Endodermal cell (in vitro differentiated cells): ENCODE measurements around the gene THSD7A. TPM values are rescaled to one million over a fixed set of nuclear protein-coding genes. Genes with fewer than 3 reads are reported as not detected.

Experiments
- DNase-seq: peaks from one replicate; pipeline ENCODE4 v3.0.0-alpha.2; 2017
- H3K27ac ChIP-seq: 2 replicates; pipeline ENCODE4 v1.5.1; 2013; ENCODE audit warnings: mild to moderate bottlenecking, low read depth, low read length, moderate library complexity
- H3K27me3 ChIP-seq: 2 replicates; pipeline ENCODE4 v1.6.1; 2013; ENCODE audit warnings: mild to moderate bottlenecking, low read length, moderate library complexity; ENCODE audit not compliant: insufficient read depth, control insufficient read depth, poor library complexity, severe bottlenecking
- H3K36me3 ChIP-seq: 2 replicates; pipeline ENCODE4 v1.7.0; 2013; ENCODE audit warnings: mild to moderate bottlenecking, low read length, moderate library complexity; ENCODE audit not compliant: control insufficient read depth, insufficient read depth
- H3K4me1 ChIP-seq: one replicate; pipeline ENCODE4 v1.7.0; 2013; ENCODE audit warnings: low read length; ENCODE audit not compliant: control insufficient read depth, insufficient read depth
- H3K4me3 ChIP-seq: 2 replicates; pipeline ENCODE4 v1.5.1; 2013; ENCODE audit warnings: mild to moderate bottlenecking, low read length, moderate library complexity
- H3K9ac ChIP-seq: 2 replicates; pipeline ENCODE4 v1.6.1; 2013; ENCODE audit warnings: mild to moderate bottlenecking, low read length, moderate library complexity; ENCODE audit not compliant: poor library complexity, severe bottlenecking; ENCODE audit errors: extremely low read depth
- H3K9me3 ChIP-seq: 2 replicates; pipeline ENCODE4 v1.6.1; 2013; ENCODE audit warnings: mild to moderate bottlenecking, low read length, moderate library complexity; ENCODE audit not compliant: control insufficient read depth
- H3K27ac Mint-ChIP-seq: 2 replicates; pipeline ENCODE4 v1.8.0; 2020; ENCODE audit warnings: mixed read lengths
- H3K27me3 Mint-ChIP-seq: 2 replicates; pipeline ENCODE4 v1.8.0; 2021; ENCODE audit warnings: mild to moderate bottlenecking, mixed read lengths; ENCODE audit not compliant: insufficient read depth
- H3K36me3 Mint-ChIP-seq: 2 replicates; pipeline ENCODE4 v1.8.0; 2020; ENCODE audit warnings: low read depth, mixed read lengths
- H3K4me1 Mint-ChIP-seq: 2 replicates; pipeline ENCODE4 v1.8.0; 2020; ENCODE audit warnings: mixed read lengths
- H3K4me3 Mint-ChIP-seq: 2 replicates; pipeline ENCODE4 v1.8.0; 2020; ENCODE audit warnings: mild to moderate bottlenecking, moderate library complexity, mixed read lengths
- H3K9me3 Mint-ChIP-seq: 2 replicates; pipeline ENCODE4 v1.8.0; 2020; ENCODE audit warnings: mild to moderate bottlenecking, mixed read lengths
- CTCF ChIP-seq: fragments of 200-600 bp; sonication (generic); conservative IDR thresholded peaks from 2 replicates; pipeline ENCODE4 v1.5.0; 2021; ENCODE audit warnings: antibody characterized with exemption, mild to moderate bottlenecking
- WGBS, 2 experiments: methylation state at CpG; one replicate each; pipeline versions ENCODE4 v1.1.5 to v1.1.7; 2013; ENCODE audit warnings: missing lambda C conversion rate in 2 of 2, mixed read lengths in 1 of 2; ENCODE audit not compliant: insufficient coverage in 1 of 2, insufficient read length in 1 of 2; 5-methylcytosine and 5-hydroxymethylcytosine counted together
- total RNA-seq, 2 donors: library from RNA; stranded (reverse); fragmentation: NEBNext Ultra II Directional in 1 of 2; extraction: Animal tissue kit (Norgen Biotek cat#: 25700) in 1 of 2; gene quantifications; 2 replicates in 1 of 2; 3 replicates in 1 of 2; pipeline ENCODE4 v1.2.1, GENCODE V29; 2021

THSD7A gene
- total RNA-seq, 2 donors from 2014 or later: 0.73 to 1.3 TPM

DNA sequence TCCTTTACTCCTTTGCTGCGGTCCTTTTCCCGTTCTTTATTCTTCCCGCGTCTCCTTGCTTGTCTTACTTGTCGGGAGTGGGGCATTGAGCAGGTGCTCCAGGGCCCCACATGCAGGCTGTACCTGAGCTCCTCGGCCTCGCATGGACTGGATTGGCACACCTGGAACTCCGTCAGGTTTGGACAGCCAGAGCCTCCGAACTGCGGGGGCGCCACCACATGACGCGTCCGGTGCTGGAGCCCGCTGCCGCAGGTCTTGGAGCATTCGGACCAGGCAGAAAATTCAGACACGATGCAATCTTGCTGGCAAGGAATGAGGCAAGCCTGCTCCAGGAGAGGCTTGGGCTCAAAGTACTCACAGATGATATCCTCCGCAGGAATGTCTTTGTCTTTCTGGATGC, 195.7 kb downstream of the THSD7A start:
- no peaks in the 10 kb centered on the region for H3K36me3 Mint-ChIP-seq
- Histone ChIP-seq H3K4me3 (no peak overlapping the region), H3K4me1 (no peaks in the 10 kb centered on the region), H3K27ac (no peak overlapping the region), H3K9me3 (no peaks in the 10 kb centered on the region), H3K36me3 (no peaks in the 10 kb centered on the region), H3K9ac (no peak overlapping the region), H3K27me3 (no peaks in the 10 kb centered on the region)
- peaks cover 4% of the 10 kb centered on the region for H3K4me1 Mint-ChIP-seq
- DNase-seq: no peak
- H3K27ac Mint-ChIP-seq: peak overlapping the region; percentile 58
- H3K9me3 Mint-ChIP-seq: no peaks in the 10 kb centered on the region
- no peak overlapping the region for H3K4me3 Mint-ChIP-seq
- no peak for TF ChIP-seq CTCF
- WGBS, 2 experiments: 95 to 96% methylated on average over 14 to 19 of the region's 19 CpGs
- H3K27me3 Mint-ChIP-seq: no peaks in the 10 kb centered on the region

DNA sequence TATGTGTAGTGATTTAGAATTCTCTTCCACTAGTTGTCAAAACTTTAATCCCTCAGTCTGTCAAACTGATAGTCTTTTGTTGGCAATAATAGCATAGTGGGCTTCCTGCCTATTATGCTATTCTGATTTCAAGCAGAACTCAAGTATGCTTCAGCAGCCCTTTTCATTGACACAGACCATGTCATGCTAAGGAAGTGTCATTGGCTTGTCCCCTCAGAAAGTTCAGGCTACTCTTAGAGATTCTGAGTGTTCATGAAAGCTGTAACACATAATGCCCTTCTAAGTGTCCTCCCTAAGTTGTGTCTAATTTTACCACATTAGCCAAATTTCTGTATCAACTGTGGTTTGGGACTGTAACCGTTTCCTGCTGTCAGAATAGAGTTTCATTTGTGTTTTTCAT, 198.7 kb downstream of the THSD7A start:
- H3K27me3 ChIP-seq: no peaks in the 10 kb centered on the region
- Mint-ChIP-seq H3K36me3 (no peaks in the 10 kb centered on the region), H3K4me3 (no peak overlapping the region), H3K4me1 (peaks cover 5% of the 10 kb centered on the region), H3K27me3 (no peaks in the 10 kb centered on the region), H3K27ac (no peak overlapping the region), H3K9me3 (no peaks in the 10 kb centered on the region)
- no peak overlapping the region for H3K9ac ChIP-seq
- DNase-seq: no peak
- no peak for TF ChIP-seq CTCF
- no peak overlapping the region for H3K27ac ChIP-seq
- 89% methylated on average over 1 of the region's 1 CpG; no CpG with 5 or more reads in 1 of the 2 experiments for WGBS, 2 experiments
- H3K4me1 ChIP-seq: no peaks in the 10 kb centered on the region
- no peak overlapping the region for H3K4me3 ChIP-seq
- no peaks in the 10 kb centered on the region for H3K9me3 ChIP-seq
- no peaks in the 10 kb centered on the region for H3K36me3 ChIP-seq

GRCh38 chr7:11630355-11630754, 201.6 kb downstream of the THSD7A start:
- no peaks in the 10 kb centered on the region for H3K27me3 Mint-ChIP-seq
- H3K27ac Mint-ChIP-seq: no peak overlapping the region
- no peaks in the 10 kb centered on the region for H3K4me1 ChIP-seq
- no peak overlapping the region for H3K4me3 Mint-ChIP-seq
- no peak for DNase-seq
- no peaks in the 10 kb centered on the region for H3K36me3 Mint-ChIP-seq
- no peaks in the 10 kb centered on the region for H3K27me3 ChIP-seq
- no peak overlapping the region for H3K9ac ChIP-seq
- no peak overlapping the region for H3K27ac ChIP-seq
- no peak for TF ChIP-seq CTCF
- H3K9me3 ChIP-seq: no peaks in the 10 kb centered on the region
- H3K4me3 ChIP-seq: no peak overlapping the region
- H3K36me3 ChIP-seq: no peaks in the 10 kb centered on the region
- no peaks in the 10 kb centered on the region for H3K9me3 Mint-ChIP-seq
- WGBS, 2 experiments: 93 to 100% methylated on average over 2 of the region's 2 CpGs
- peaks cover 8% of the 10 kb centered on the region for H3K4me1 Mint-ChIP-seq
